WTC11 (cell line): ENCODE data around the gene KRTAP5-1. TPM values are rescaled to one million over a fixed set of nuclear protein-coding genes. Genes with fewer than 3 reads are reported as not detected.

ENCODE experiments used
- ATAC-seq: fragments of 200-7000 bp; cut with Tn5 transposase; 2 replicates; pipeline ENCODE4 v1.10.0; 2021; ENCODE audit warnings: mild to moderate bottlenecking, moderate library complexity
- CTCF ChIA-PET: fragments of 300-600 bp; sonication (Branson Sonifier 250); formaldehyde crosslinking; loops from one replicate; lab custom pipeline; 2021; ENCODE audit warnings: antibody characterized with exemption; lab: Charles Lee
- POLR2A ChIA-PET: fragments of 350-600 bp; sonication (Branson Sonifier 250); formaldehyde crosslinking; loops from one replicate; lab custom pipeline; 2021; ENCODE audit warnings: antibody characterized with exemption; lab: Charles Lee
- DNase-seq: peaks from one replicate; pipeline ENCODE4 v3.0.0; 2021; ENCODE audit warnings: low spot score
- H3K27ac Mint-ChIP-seq: 2 replicates; pipeline ENCODE4 v1.8.0; 2021; ENCODE audit warnings: mixed read lengths
- H3K27me3 Mint-ChIP-seq: 2 replicates; pipeline ENCODE4 v1.8.0; 2021; ENCODE audit warnings: low read depth, mild to moderate bottlenecking, moderate library complexity, mixed read lengths
- H3K36me3 Mint-ChIP-seq: 2 replicates; pipeline ENCODE4 v1.8.0; 2021; ENCODE audit warnings: mixed read lengths
- H3K4me1 Mint-ChIP-seq: 2 replicates; pipeline ENCODE4 v1.8.0; 2022; ENCODE audit warnings: mixed read lengths
- H3K4me3 Mint-ChIP-seq: 2 replicates; pipeline ENCODE4 v1.8.0; 2021; ENCODE audit warnings: mild to moderate bottlenecking, moderate library complexity, mixed read lengths
- H3K9me3 Mint-ChIP-seq: 2 replicates; pipeline ENCODE4 v1.8.0; 2021; ENCODE audit warnings: mixed read lengths
- ARID4B ChIP-seq: sonication (generic); formaldehyde crosslinking; IDR thresholded peaks from 2 replicates; pipeline ENCODE4 v1.8.0; 2023; ENCODE audit warnings: missing genetic modification reagents, mild to moderate bottlenecking, borderline replicate concordance
- ATF1 ChIP-seq: sonication (generic); formaldehyde crosslinking; IDR thresholded peaks from 2 replicates; pipeline ENCODE4 v1.8.1; 2023; ENCODE audit warnings: mild to moderate bottlenecking, moderate library complexity, missing genetic modification reagents
- CDX4 ChIP-seq: fragments of 250-450 bp; sonication (Bioruptor Pico); IDR thresholded peaks from 2 replicates; pipeline ENCODE4 v1.9.0; 2021; ENCODE audit warnings: moderate library complexity, mild to moderate bottlenecking, inconsistent platforms, borderline replicate concordance
- ELF4 ChIP-seq: sonication (generic); formaldehyde crosslinking; IDR thresholded peaks from 2 replicates; pipeline ENCODE4 v1.8.1; 2022; ENCODE audit warnings: low read depth, mild to moderate bottlenecking, moderate library complexity, missing genetic modification reagents
- ESRRA ChIP-seq: sonication (generic); formaldehyde crosslinking; IDR thresholded peaks from 2 replicates; pipeline ENCODE4 v1.8.1; 2022; ENCODE audit warnings: mild to moderate bottlenecking, missing genetic modification reagents, borderline replicate concordance
- IRF1 ChIP-seq: sonication (generic); formaldehyde crosslinking; IDR thresholded peaks from 2 replicates; pipeline ENCODE4 v1.8.0; 2023; ENCODE audit warnings: missing genetic modification reagents
- KAT7 ChIP-seq: sonication (generic); formaldehyde crosslinking; IDR thresholded peaks from 2 replicates; pipeline ENCODE4 v1.8.1; 2023; ENCODE audit warnings: missing genetic modification reagents, mild to moderate bottlenecking, borderline replicate concordance
- NR3C1 ChIP-seq: sonication (generic); formaldehyde crosslinking; conservative IDR thresholded peaks from 2 replicates; pipeline ENCODE4 v1.8.1; 2023; ENCODE audit warnings: low read depth, mild to moderate bottlenecking, missing genetic modification reagents
- SP1 ChIP-seq: sonication (generic); formaldehyde crosslinking; conservative IDR thresholded peaks from 2 replicates; pipeline ENCODE4 v1.8.1; 2022; ENCODE audit warnings: missing genetic modification reagents
- TEAD1 ChIP-seq: sonication (generic); formaldehyde crosslinking; IDR thresholded peaks from 2 replicates; pipeline ENCODE4 v1.8.0; 2022; ENCODE audit warnings: mild to moderate bottlenecking, missing genetic modification reagents
- USF1 ChIP-seq: sonication (generic); formaldehyde crosslinking; IDR thresholded peaks from 2 replicates; pipeline ENCODE4 v1.8.0; 2022; ENCODE audit warnings: mild to moderate bottlenecking, missing genetic modification reagents
- ZNF121 ChIP-seq: sonication (generic); formaldehyde crosslinking; IDR thresholded peaks from 2 replicates; pipeline ENCODE4 v1.8.0; 2023; ENCODE audit warnings: missing genetic modification reagents
- ZNF232 ChIP-seq: sonication (generic); formaldehyde crosslinking; IDR thresholded peaks from 2 replicates; pipeline ENCODE4 v1.8.0; 2022; ENCODE audit warnings: mild to moderate bottlenecking, missing genetic modification reagents
- ZNF281 ChIP-seq: sonication (generic); formaldehyde crosslinking; IDR thresholded peaks from 2 replicates; pipeline ENCODE4 v1.8.0; 2023; ENCODE audit warnings: mild to moderate bottlenecking, missing genetic modification reagents
- ZNF532 ChIP-seq: fragments of 250-450 bp; sonication (Bioruptor Pico); IDR thresholded peaks from 2 replicates; pipeline ENCODE4 v1.9.0; 2021; ENCODE audit warnings: mild to moderate bottlenecking, borderline replicate concordance
- total RNA-seq: library from RNA; stranded (reverse); gene quantifications from 3 replicates; pipeline ENCODE4 v1.2.3, GENCODE V29; 2021
- TF ChIP-seq, protein P1 (sequence below): sonication (generic); formaldehyde crosslinking; conservative IDR thresholded peaks from 2 replicates; pipeline ENCODE4 v1.8.1; 2023; ENCODE audit warnings: mild to moderate bottlenecking, low read depth, missing genetic modification reagents, moderate library complexity

KRTAP5-1 gene
- total RNA-seq, 1 experiment from 2014 or later = not detected

DNA sequence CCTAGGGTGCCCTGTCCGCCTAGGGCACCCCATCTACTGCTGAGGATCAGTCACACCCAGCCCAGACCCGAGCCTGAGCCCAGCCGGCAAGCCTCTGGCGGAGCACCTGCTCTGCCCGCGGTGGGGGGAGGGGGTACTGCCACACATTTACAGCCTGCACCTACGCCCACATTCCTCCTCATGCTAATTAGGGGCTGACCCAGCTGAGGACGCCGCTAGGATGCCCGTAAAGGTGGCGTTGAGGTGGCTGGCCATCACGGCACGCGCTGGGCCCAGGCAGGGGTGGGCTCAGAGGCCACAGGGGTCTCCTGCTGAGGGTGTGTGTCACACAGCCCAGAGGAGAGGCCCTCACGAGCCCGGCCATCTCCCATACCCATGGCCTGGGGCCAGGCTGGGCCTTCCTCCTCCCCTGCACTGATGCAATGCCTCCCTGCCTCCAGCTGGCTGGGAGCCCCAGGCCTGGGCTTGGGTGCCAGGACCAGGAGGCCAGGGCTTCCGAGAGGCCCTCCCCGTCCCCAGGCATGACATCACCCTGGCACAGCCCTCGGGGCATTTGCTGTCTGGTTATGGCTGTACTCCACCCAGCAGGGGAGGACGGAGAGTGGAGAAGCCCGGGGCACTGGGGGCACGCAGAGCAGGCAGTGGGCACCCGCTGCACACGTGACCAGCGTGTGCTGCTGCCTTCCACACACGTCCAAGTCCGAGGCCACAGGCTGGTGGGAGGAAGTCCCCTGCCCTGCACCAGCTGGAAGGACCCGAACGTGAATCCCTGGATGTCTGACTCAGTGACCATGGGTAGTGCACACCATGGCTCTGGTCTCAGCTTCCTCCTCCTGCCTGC lies 25.8 kb downstream of the KRTAP5-1 start:
- no peak overlapping the region for H3K4me3 Mint-ChIP-seq
- H3K4me1 Mint-ChIP-seq = peaks cover 20% of the 10 kb centered on the region
- POLR2A ChIA-PET = interaction anchor here (0.8 to 3.2 kb wide), 3 partner anchors 11 to 15 kb away, joined by 3 to 16 read pairs (median 4); no protein-coding TSS in a partner anchor
- DNase-seq (peak; percentile 75), ATAC-seq (peak; percentile 41)
- TF ChIP-seq SP1 (CRISPR knock-in tag) (peak; percentile 48; the same call in 1 of the 2 replicates), ZNF232 (CRISPR knock-in tag) (no peak), KAT7 (no peak)
- TF ChIP-seq, all 79 proteins: peak for 1
- Mint-ChIP-seq H3K9me3 (no peaks in the 10 kb centered on the region), H3K36me3 (no peaks in the 10 kb centered on the region), H3K27ac (no peak overlapping the region), H3K27me3 (peaks cover 56% of the 10 kb centered on the region)
- CTCF ChIA-PET = interaction anchor here (1.3 to 9.0 kb wide), 5 partner anchors 11 to 54 kb away, joined by 3 to 167 read pairs (median 20); no protein-coding TSS in a partner anchor

- DNase-seq = no peak
- Mint-ChIP-seq H3K9me3 (no peaks in the 10 kb centered on the region), H3K27ac (no peak overlapping the region), H3K4me3 (no peak overlapping the region), H3K36me3 (no peaks in the 10 kb centered on the region), H3K27me3 (peaks cover 62% of the 10 kb centered on the region), H3K4me1 (peaks cover 23% of the 10 kb centered on the region)
- ChIA-PET POLR2A (interaction anchor here (1.3 to 3.2 kb wide), 2 partner anchors 10 to 15 kb away, joined by 4 to 16 read pairs; no protein-coding TSS in a partner anchor), CTCF (interaction anchor here (0.9 to 9.0 kb wide), 11 partner anchors 9 to 169 kb away, joined by 3 to 167 read pairs (median 4); partner anchors contain the start of genes BRSK2, DUSP8 and KRTAP5-5)
- no peak for ATAC-seq
- TF ChIP-seq IRF1 (CRISPR knock-in tag) = no peak
- no peak for TF ChIP-seq ZNF532 (CRISPR knock-in tag)
- TF ChIP-seq CDX4 (CRISPR knock-in tag) = no peak
- TF ChIP-seq ELF4 = no peak
- TF ChIP-seq, protein P1, sequence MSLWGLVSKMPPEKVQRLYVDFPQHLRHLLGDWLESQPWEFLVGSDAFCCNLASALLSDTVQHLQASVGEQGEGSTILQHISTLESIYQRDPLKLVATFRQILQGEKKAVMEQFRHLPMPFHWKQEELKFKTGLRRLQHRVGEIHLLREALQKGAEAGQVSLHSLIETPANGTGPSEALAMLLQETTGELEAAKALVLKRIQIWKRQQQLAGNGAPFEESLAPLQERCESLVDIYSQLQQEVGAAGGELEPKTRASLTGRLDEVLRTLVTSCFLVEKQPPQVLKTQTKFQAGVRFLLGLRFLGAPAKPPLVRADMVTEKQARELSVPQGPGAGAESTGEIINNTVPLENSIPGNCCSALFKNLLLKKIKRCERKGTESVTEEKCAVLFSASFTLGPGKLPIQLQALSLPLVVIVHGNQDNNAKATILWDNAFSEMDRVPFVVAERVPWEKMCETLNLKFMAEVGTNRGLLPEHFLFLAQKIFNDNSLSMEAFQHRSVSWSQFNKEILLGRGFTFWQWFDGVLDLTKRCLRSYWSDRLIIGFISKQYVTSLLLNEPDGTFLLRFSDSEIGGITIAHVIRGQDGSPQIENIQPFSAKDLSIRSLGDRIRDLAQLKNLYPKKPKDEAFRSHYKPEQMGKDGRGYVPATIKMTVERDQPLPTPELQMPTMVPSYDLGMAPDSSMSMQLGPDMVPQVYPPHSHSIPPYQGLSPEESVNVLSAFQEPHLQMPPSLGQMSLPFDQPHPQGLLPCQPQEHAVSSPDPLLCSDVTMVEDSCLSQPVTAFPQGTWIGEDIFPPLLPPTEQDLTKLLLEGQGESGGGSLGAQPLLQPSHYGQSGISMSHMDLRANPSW (CRISPR knock-in tag) = no peak
- no peak for TF ChIP-seq ZNF121 (CRISPR knock-in tag)
- no peak for TF ChIP-seq NR3C1 (CRISPR knock-in tag)
- TF ChIP-seq ARID4B (CRISPR knock-in tag) = no peak
- TF ChIP-seq USF1 (CRISPR knock-in tag) = no peak
- TF ChIP-seq ZNF281 (CRISPR knock-in tag) = no peak
- no peak for TF ChIP-seq ESRRA (CRISPR knock-in tag)
- no peak for TF ChIP-seq ATF1 (CRISPR knock-in tag)
- TF ChIP-seq TEAD1 (CRISPR knock-in tag) = no peak
Observed at GRCh38 chr11:1558775-1559110, 26.3 kb downstream of the KRTAP5-1 start.
